Lung (tissue), 12 donors: ENCODE data around the gene HSP90B1. TPM values are rescaled to one million over a fixed set of nuclear protein-coding genes. Genes with fewer than 3 reads are reported as not detected.

Experiments
- ATAC-seq: fragments of 200-7000 bp; cut with Tn5 transposase; one replicate; pipeline ENCODE4 v1.9.1; 2020; ENCODE audit warnings: moderate number of reproducible peaks; ENCODE audit not compliant: insufficient read depth, low FRiP score
- DNase-seq, 3 donors: peaks; one replicate each; pipeline ENCODE4 v3.0.0-alpha.2; 2013 to 2017
- H3K27ac ChIP-seq, 2 donors: one replicate each; pipeline ENCODE4 v1.5.1; 2013; ENCODE audit warnings: mild to moderate bottlenecking in 2 of 2, moderate library complexity in 2 of 2, control low read depth in 1 of 2, inconsistent platforms in 1 of 2, low read depth in 1 of 2, low read length in 1 of 2
- H3K27me3 ChIP-seq, 3 donors: one replicate each; pipeline ENCODE4 v1.5.1; 2013; ENCODE audit warnings: low read length in 2 of 3; ENCODE audit not compliant: control insufficient read depth in 3 of 3, insufficient read depth in 3 of 3
- H3K36me3 ChIP-seq, 4 donors: one replicate each; pipeline ENCODE4 v1.5.1; 2013; ENCODE audit warnings: low read length in 4 of 4, mild to moderate bottlenecking in 1 of 4, moderate library complexity in 1 of 4; ENCODE audit not compliant: control insufficient read depth in 4 of 4, insufficient read depth in 4 of 4
- H3K4me1 ChIP-seq, 5 donors: one replicate each; pipeline ENCODE4 v1.5.1; 2013; ENCODE audit warnings: low read length in 5 of 5, mild to moderate bottlenecking in 2 of 5, moderate library complexity in 1 of 5; ENCODE audit not compliant: control insufficient read depth in 5 of 5, insufficient read depth in 5 of 5
- H3K4me3 ChIP-seq: one replicate; pipeline ENCODE4 v1.5.1; 2013; ENCODE audit warnings: mild to moderate bottlenecking, control low read depth, moderate library complexity
- H3K9ac ChIP-seq, 2 donors: one replicate each; pipeline ENCODE4 v1.5.1; 2013; ENCODE audit warnings: low read length in 2 of 2, control low read depth in 1 of 2; ENCODE audit not compliant: insufficient read depth in 1 of 2
- H3K9me3 ChIP-seq, 4 donors: one replicate each; pipeline ENCODE4 v1.5.1; 2013; ENCODE audit warnings: low read length in 3 of 4, mild to moderate bottlenecking in 1 of 4, moderate library complexity in 1 of 4; ENCODE audit not compliant: control insufficient read depth in 4 of 4, insufficient read depth in 3 of 4
- CTCF ChIP-seq: IDR thresholded peaks from 2 replicates; pipeline ENCODE4 v1.5.1; 2012; ENCODE audit warnings: mild to moderate bottlenecking; ENCODE audit errors: control extremely low read depth, extremely low read depth
- WGBS, 2 donors: extraction: QIAGEN DNeasy Blood & Tissue Kit; methylation state at CpG; one replicate each; pipeline ENCODE4 v1.1.7; 2013; 5-methylcytosine and 5-hydroxymethylcytosine counted together
- polyA plus RNA-seq, 2 donors: library from polyadenylated mRNA; stranded (reverse); fragments of 200-250 nt; gene quantifications; one replicate each; pipeline ENCODE4 v1.2.1, GENCODE V29; 2013
- total RNA-seq, 2 donors: library from RNA; depleted of rRNA in 1 of 2; stranded (reverse); fragments of >200 nt in 1 of 2; gene quantifications; one replicate each; pipeline ENCODE4 v1.2.1, GENCODE V29; 2014 to 2021
- donor health status: control.
- donor health status: control.
- donor health status: Bipolar disorder and iron deficiency.
- donor health status: healthy.
- donor health status: DM: yes; HTN: yes; CAD: no.

HSP90B1 gene
- total and polyA plus RNA-seq, 4 donors = 390 to 781 (median 628) TPM

GRCh38 chr12:103901518-103902173, 28.6 kb upstream of the HSP90B1 start:
- Histone ChIP-seq H3K4me3 (no peak overlapping the region), H3K36me3 (no peaks in the 10 kb centered on the region), H3K27me3 (no peaks in the 10 kb centered on the region), H3K9me3 (peaks cover 0 to 2% (median 0%) of the 10 kb centered on the region in 4 donors), H3K4me1 (no peaks in the 10 kb centered on the region), H3K27ac (no peak overlapping the region), H3K9ac (no peak overlapping the region)
- no peak for DNase-seq
- TF ChIP-seq CTCF = no peak
- WGBS, 2 donors = 71 to 83% methylated on average over 7 of the region's 7 CpGs
- no peak for ATAC-seq

GRCh38 chr12:103903993-103904392, 26.2 kb upstream of the HSP90B1 start:
- no peak for TF ChIP-seq CTCF
- Histone ChIP-seq H3K36me3 (no peaks in the 10 kb centered on the region), H3K4me1 (peaks cover 0 to 3% (median 0%) of the 10 kb centered on the region in 5 donors), H3K27me3 (no peaks in the 10 kb centered on the region), H3K9ac (no peak overlapping the region), H3K9me3 (peaks cover 0 to 2% (median 0%) of the 10 kb centered on the region in 4 donors), H3K4me3 (no peak overlapping the region), H3K27ac (no peak overlapping the region)
- ATAC-seq = no peak
- WGBS, 2 donors = 89 to 92% methylated on average over 1 of the region's 1 CpG
- DNase-seq = no peak

- 62 to 68% methylated on average over 4 of the region's 4 CpGs for WGBS, 2 donors
- H3K4me3 ChIP-seq = no peak overlapping the region
- H3K9ac ChIP-seq = no peak overlapping the region
- peaks cover 0 to 2% (median 0%) of the 10 kb centered on the region in 4 donors for H3K9me3 ChIP-seq
- H3K36me3 ChIP-seq = no peaks in the 10 kb centered on the region
- no peaks in the 10 kb centered on the region for H3K27me3 ChIP-seq
- ATAC-seq = no peak
- H3K27ac ChIP-seq = no peak overlapping the region
- no peak for DNase-seq
- TF ChIP-seq CTCF = no peak
- H3K4me1 ChIP-seq = peaks cover 0 to 3% (median 0%) of the 10 kb centered on the region in 5 donors
These were observed 24.4 kb upstream of the HSP90B1 start for GRCh38 chr12:103905730-103906349.
